Breast epithelium (tissue), 4 donors: ENCODE results near the gene HIVEP3. TPM values are rescaled to one million over a fixed set of nuclear protein-coding genes. Genes with fewer than 3 reads are reported as not detected.

Experiments
- DNase-seq, 2 donors: peaks; one replicate each; pipeline ENCODE4 v3.0.0-alpha.2; 2019; ENCODE audit warnings: low spot score in 2 of 2
- H3K27ac ChIP-seq, 2 donors: fragments of 200-600 bp; sonication (generic) in 1 of 2; one replicate each; pipeline ENCODE4 v1.5.1; 2016 to 2019; ENCODE audit warnings: mild to moderate bottlenecking in 1 of 2
- H3K27me3 ChIP-seq, 2 donors: fragments of 200-600 bp; sonication (generic) in 1 of 2; one replicate each; pipeline versions ENCODE4 v1.5.1 to v1.6.0; 2017 to 2019; ENCODE audit warnings: control low read depth in 1 of 2, mild to moderate bottlenecking in 1 of 2
- H3K36me3 ChIP-seq: fragments of 200-600 bp; one replicate; pipeline ENCODE4 v1.5.1; 2019
- H3K4me1 ChIP-seq, 2 donors: fragments of 200-600 bp; sonication (generic); one replicate each; pipeline ENCODE4 v1.5.1; 2016 to 2019; ENCODE audit warnings: control low read depth in 1 of 2
- H3K4me3 ChIP-seq, 3 donors: fragments of 200-600 bp; sonication (generic); 1 replicate in 2 of 3; 2 replicates in 1 of 3; pipeline ENCODE4 v1.5.1; 2016 to 2019; ENCODE audit warnings: mild to moderate bottlenecking in 3 of 3, moderate library complexity in 2 of 3
- H3K9me3 ChIP-seq, 2 donors: fragments of 200-600 bp; sonication (generic) in 1 of 2; one replicate each; pipeline ENCODE4 v1.5.1; 2016 to 2019; ENCODE audit warnings: control low read depth in 1 of 2
- POLR2A ChIP-seq: fragments of 450-650 bp; IDR thresholded peaks from one replicate; pipeline ENCODE4 v1.6.1; 2016; ENCODE audit warnings: antibody characterized with exemption, mild to moderate bottlenecking, moderate library complexity
- POLR2AphosphoS5 ChIP-seq, 3 donors: sonication (generic); formaldehyde crosslinking; IDR thresholded peaks; one replicate each; pipeline ENCODE4 v1.6.1; 2017; ENCODE audit warnings: antibody characterized with exemption in 3 of 3
- intact Hi-C: fragments of 100-400 bp; cut with DNase I; formaldehyde crosslinking; loops from one replicate; pipeline ENCODE4 v1.15.1; 2023; ENCODE audit warnings: low total_unique reads
- total RNA-seq, 3 donors: library from RNA; depleted of rRNA; stranded (reverse); fragments of >200 nt; gene quantifications; one replicate each; pipeline ENCODE4 v1.1.0, GENCODE V29; 2016
- TF ChIP-seq, protein P1 (sequence below), 3 donors: fragments of 450-650 bp; IDR thresholded peaks; one replicate each; pipeline ENCODE4 v1.5.1; 2016 to 2017; ENCODE audit warnings: antibody characterized with exemption in 3 of 3, mild to moderate bottlenecking in 3 of 3, moderate library complexity in 3 of 3

Gene HIVEP3
- total RNA-seq, 3 donors from 2014 or later: 3.5 to 13.5 (median 9.2) TPM

DNA sequence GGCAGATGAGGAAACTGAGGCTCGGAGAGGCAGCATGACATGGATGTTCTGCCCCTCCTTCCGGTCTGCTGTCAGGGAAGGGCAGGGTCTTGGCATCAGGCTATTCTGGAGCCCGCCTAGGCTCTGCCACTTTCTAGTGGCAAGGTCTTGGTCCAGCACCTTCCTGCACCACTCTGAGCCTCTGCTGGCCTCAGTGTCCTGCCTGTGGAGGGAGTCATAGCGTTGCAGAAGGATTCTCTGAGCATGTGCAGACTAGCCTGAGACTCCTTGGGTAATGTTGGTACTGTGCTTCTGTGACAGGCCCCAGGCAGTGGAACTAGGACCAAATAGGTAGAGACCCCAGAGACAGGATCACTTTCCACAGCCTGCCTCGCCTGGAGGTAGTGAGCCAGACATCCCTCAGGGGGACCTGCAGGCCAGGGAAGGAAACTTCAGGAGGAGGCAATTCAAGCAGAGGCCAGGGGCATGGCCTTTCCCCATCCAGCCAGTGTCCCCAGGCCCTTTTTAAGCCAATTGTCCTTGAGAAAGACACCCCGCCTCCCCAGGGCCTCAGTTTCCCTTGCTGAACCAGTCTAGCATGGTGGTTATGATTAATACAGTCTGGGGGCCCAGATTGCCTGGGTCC lies 444.9 kb downstream of the HIVEP3 start:
- Histone ChIP-seq H3K36me3 (no peaks in the 10 kb centered on the region), H3K27me3 (no peaks in the 10 kb centered on the region), H3K9me3 (no peaks in the 10 kb centered on the region), H3K27ac (peak overlapping the region in 1 of 2 donors; percentile 78), H3K4me1 (peaks cover 0 to 32% of the 10 kb centered on the region in 2 donors), H3K4me3 (no peak overlapping the region)
- DNase-seq: no peak
- intact Hi-C loops: no loop called here
- no peak for TF ChIP-seq POLR2AphosphoS5 (IDR thresholded peaks at IDR 0.05)
- TF ChIP-seq, protein P1, sequence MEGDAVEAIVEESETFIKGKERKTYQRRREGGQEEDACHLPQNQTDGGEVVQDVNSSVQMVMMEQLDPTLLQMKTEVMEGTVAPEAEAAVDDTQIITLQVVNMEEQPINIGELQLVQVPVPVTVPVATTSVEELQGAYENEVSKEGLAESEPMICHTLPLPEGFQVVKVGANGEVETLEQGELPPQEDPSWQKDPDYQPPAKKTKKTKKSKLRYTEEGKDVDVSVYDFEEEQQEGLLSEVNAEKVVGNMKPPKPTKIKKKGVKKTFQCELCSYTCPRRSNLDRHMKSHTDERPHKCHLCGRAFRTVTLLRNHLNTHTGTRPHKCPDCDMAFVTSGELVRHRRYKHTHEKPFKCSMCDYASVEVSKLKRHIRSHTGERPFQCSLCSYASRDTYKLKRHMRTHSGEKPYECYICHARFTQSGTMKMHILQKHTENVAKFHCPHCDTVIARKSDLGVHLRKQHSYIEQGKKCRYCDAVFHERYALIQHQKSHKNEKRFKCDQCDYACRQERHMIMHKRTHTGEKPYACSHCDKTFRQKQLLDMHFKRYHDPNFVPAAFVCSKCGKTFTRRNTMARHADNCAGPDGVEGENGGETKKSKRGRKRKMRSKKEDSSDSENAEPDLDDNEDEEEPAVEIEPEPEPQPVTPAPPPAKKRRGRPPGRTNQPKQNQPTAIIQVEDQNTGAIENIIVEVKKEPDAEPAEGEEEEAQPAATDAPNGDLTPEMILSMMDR (IDR thresholded peaks at IDR 0.05): no peak
- no peak for TF ChIP-seq POLR2A

DNA sequence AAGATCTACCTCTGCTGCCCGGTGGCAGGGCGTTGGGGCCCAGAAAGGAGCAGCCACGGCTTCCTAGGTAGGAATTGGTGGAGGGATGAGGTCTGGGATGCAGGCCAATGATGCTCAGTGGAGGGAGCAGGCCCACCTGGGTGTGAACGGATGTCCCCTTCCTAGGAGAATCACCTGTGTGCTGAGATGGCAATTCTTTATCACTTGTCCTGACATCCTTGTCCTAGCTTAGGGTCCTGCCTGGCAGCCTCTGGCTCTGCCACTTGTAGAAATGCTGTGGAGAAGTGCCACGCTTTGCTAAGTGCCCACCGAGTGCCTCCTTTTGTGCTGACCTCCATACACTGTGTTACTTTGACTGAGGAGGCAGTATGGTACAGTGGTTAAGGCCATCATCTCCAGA lies 447.1 kb downstream of the HIVEP3 start:
- no peak overlapping the region for H3K4me3 ChIP-seq
- no peaks in the 10 kb centered on the region for H3K27me3 ChIP-seq
- peaks cover 0 to 29% of the 10 kb centered on the region in 2 donors for H3K4me1 ChIP-seq
- no peaks in the 10 kb centered on the region for H3K36me3 ChIP-seq
- TF ChIP-seq POLR2AphosphoS5 (IDR thresholded peaks at IDR 0.05) (no peak), POLR2A (no peak)
- TF ChIP-seq, protein P1 (IDR thresholded peaks at IDR 0.05): no peak
- H3K27ac ChIP-seq: no peak overlapping the region
- DNase-seq: no peak
- intact Hi-C loops: no loop called here
- no peaks in the 10 kb centered on the region for H3K9me3 ChIP-seq

DNA sequence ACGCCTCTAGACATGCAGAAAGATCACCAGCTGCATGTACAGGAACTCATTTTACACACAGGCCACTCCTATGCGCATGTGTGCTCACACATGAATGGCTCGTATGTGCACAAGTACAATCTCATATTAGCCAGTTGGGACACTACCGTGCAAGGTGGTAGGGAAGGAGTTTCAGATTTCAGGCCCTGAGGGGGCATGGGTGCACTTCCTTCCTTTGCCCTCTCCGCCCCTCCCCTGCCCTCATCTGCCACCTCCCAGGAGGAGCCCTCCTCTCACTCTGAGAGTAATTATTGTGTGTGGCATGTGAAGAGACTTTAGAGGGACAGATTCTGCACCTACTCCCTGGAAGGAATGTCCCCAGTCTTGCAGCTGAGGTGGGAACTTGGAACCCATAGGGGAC lies 449.0 kb downstream of the HIVEP3 start:
- TF ChIP-seq, protein P1 (IDR thresholded peaks at IDR 0.05): no peak
- no peak for TF ChIP-seq POLR2AphosphoS5 (IDR thresholded peaks at IDR 0.05)
- TF ChIP-seq POLR2A: no peak
- Histone ChIP-seq H3K36me3 (no peaks in the 10 kb centered on the region), H3K9me3 (no peaks in the 10 kb centered on the region), H3K27me3 (no peaks in the 10 kb centered on the region), H3K4me1 (peaks cover 0 to 12% of the 10 kb centered on the region in 2 donors), H3K4me3 (no peak overlapping the region), H3K27ac (no peak overlapping the region)
- intact Hi-C loops: no loop called here
- no peak for DNase-seq

DNA sequence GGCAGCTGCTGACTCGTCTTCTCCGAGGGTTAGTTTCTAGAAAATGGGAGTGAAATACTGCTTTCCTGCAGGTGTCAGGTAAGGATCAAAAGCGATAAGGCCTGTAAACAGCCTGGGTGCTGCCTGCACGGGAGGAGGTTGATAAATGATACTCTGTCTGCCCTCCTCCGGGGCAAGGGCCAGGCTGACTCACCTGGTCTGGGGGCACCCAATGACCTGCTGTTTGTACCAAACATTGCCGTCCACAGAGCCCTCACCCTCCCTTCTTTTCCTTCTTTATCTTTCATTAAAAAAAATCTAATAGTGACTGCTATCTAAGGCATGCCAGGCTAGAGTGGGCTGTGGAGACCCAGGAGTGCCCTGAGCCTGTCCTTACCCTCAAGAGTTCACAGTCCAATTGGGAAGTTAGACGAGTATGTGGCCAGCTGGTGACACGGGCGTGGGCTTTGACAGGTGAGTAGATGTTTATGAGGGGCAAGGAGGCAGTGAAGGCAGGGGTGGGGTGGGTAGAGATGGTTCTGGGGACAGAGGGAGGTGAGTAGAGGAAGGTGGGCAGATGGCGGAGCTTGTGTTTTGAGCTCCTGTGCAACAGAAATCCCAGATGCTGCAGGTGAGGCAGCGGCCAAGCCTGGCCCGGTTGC lies 450.5 kb downstream of the HIVEP3 start:
- Histone ChIP-seq H3K27ac (no peak overlapping the region), H3K4me1 (no peaks in the 10 kb centered on the region), H3K9me3 (no peaks in the 10 kb centered on the region), H3K27me3 (no peaks in the 10 kb centered on the region), H3K36me3 (no peaks in the 10 kb centered on the region), H3K4me3 (no peak overlapping the region)
- DNase-seq: no peak
- intact Hi-C loops: no loop called here
- TF ChIP-seq POLR2A (no peak), POLR2AphosphoS5 (IDR thresholded peaks at IDR 0.05) (no peak)
- TF ChIP-seq, protein P1 (IDR thresholded peaks at IDR 0.05): no peak

DNA sequence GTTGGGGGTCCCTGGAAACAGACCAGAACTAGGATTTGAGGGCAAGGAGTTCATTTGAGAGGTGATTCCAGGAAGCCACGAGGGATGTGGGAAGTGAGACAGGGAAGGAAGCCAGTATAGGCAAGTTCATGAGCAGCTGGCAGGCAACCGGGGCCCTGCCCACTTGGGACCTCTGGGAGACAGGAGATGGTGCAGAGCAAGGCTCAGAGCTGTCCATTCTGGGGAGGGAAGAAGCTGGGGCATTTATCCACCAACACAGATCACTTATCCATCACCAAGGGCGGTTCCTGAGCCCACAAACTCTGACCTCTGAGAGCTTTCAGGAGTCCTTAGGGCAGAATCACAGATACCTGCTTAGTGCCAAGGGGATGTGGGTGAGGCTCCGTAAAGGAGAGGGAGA lies 451.0 kb downstream of the HIVEP3 start:
- no peak for TF ChIP-seq POLR2AphosphoS5 (IDR thresholded peaks at IDR 0.05)
- TF ChIP-seq POLR2A: no peak
- TF ChIP-seq, protein P1 (IDR thresholded peaks at IDR 0.05): no peak
- no peaks in the 10 kb centered on the region for H3K36me3 ChIP-seq
- DNase-seq: no peak
- intact Hi-C loops: no loop called here
- no peaks in the 10 kb centered on the region for H3K4me1 ChIP-seq
- H3K9me3 ChIP-seq: no peaks in the 10 kb centered on the region
- no peaks in the 10 kb centered on the region for H3K27me3 ChIP-seq
- H3K27ac ChIP-seq: no peak overlapping the region
- H3K4me3 ChIP-seq: no peak overlapping the region
